ENCODE data around the gene PCGF3.
"Not testable (repeated sequence)": the region's sequence is repeated elsewhere in the genome, so short reads cannot be mapped to it uniquely, and the experiment has no call there.

DNA sequence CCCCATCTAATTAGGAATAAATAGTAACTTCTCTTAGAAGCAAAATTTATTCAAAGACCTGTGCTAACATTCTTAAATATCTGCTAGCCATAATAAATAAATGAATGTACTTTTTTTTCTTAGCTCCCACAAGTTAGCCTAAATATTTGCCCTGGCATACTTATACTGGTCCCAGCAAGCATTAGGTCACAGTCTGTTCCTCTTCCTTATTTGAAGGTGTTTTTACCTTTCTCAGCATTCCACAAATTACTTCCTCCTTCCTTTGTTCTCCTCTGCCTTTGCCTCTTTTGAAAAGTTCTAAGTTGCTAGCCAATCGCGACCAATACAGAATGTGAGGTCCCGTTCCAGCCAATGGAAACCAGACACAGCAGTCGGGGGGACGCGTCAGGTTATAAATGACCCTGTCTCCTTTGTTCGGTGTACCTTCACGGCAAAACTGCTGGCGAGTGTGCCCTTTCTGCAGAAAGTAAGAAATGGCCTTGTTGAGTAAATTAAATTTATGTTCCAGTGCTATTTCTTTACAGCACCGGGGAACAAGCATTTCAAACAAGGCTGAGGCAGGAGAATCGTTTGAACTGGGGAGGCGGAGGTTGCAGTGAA, 11.2 kb upstream of the PCGF3 start:
- TF ChIP-seq POLR2A (IDR thresholded peaks at IDR 0.05) = not testable (repeated sequence)
- TF ChIP-seq, protein P1, sequence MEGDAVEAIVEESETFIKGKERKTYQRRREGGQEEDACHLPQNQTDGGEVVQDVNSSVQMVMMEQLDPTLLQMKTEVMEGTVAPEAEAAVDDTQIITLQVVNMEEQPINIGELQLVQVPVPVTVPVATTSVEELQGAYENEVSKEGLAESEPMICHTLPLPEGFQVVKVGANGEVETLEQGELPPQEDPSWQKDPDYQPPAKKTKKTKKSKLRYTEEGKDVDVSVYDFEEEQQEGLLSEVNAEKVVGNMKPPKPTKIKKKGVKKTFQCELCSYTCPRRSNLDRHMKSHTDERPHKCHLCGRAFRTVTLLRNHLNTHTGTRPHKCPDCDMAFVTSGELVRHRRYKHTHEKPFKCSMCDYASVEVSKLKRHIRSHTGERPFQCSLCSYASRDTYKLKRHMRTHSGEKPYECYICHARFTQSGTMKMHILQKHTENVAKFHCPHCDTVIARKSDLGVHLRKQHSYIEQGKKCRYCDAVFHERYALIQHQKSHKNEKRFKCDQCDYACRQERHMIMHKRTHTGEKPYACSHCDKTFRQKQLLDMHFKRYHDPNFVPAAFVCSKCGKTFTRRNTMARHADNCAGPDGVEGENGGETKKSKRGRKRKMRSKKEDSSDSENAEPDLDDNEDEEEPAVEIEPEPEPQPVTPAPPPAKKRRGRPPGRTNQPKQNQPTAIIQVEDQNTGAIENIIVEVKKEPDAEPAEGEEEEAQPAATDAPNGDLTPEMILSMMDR (IDR thresholded peaks at IDR 0.05) = not testable (repeated sequence)

All from testis (tissue), 2 donors.